Testis (tissue), 2 donors: ENCODE measurements around the gene DGAT2.

ENCODE experiments used
- POLR2A ChIP-seq: fragments of 450-650 bp; IDR thresholded peaks from one replicate; pipeline ENCODE4 v1.6.1; 2017; ENCODE audit warnings: antibody characterized with exemption, mild to moderate bottlenecking, moderate library complexity
- TF ChIP-seq, protein P1 (sequence below), 3 experiments: fragments of 450-650 bp in 2 of 3; fragments of 200-600 bp in 1 of 3; sonication (generic) in 1 of 3; IDR thresholded peaks; one replicate each; pipeline ENCODE4 v1.5.1; 2016 to 2019; ENCODE audit warnings: antibody characterized with exemption in 3 of 3, mild to moderate bottlenecking in 2 of 3, moderate library complexity in 1 of 3

- TF ChIP-seq, protein P1, sequence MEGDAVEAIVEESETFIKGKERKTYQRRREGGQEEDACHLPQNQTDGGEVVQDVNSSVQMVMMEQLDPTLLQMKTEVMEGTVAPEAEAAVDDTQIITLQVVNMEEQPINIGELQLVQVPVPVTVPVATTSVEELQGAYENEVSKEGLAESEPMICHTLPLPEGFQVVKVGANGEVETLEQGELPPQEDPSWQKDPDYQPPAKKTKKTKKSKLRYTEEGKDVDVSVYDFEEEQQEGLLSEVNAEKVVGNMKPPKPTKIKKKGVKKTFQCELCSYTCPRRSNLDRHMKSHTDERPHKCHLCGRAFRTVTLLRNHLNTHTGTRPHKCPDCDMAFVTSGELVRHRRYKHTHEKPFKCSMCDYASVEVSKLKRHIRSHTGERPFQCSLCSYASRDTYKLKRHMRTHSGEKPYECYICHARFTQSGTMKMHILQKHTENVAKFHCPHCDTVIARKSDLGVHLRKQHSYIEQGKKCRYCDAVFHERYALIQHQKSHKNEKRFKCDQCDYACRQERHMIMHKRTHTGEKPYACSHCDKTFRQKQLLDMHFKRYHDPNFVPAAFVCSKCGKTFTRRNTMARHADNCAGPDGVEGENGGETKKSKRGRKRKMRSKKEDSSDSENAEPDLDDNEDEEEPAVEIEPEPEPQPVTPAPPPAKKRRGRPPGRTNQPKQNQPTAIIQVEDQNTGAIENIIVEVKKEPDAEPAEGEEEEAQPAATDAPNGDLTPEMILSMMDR (IDR thresholded peaks at IDR 0.05): no peak
- no peak for TF ChIP-seq POLR2A
Measured at GRCh38 chr11:75783416-75784084, 15.0 kb downstream of the DGAT2 start.
